GM23248 (cell line): ENCODE results near the gene TMEM9B. TPM values are rescaled to one million over a fixed set of nuclear protein-coding genes. Genes with fewer than 3 reads are reported as not detected.

Source experiments
- DNase-seq: peaks from one replicate; pipeline ENCODE4 v3.0.0-alpha.2; 2015
- H2AFZ ChIP-seq: fragments of 200-600 bp; sonication (generic); 2 replicates; pipeline ENCODE4 v1.6.1; 2016; ENCODE audit warnings: antibody characterized with exemption
- H3F3A ChIP-seq: fragments of 200-600 bp; sonication (generic); 2 replicates; pipeline ENCODE4 v1.6.1; 2016; ENCODE audit warnings: mild to moderate bottlenecking, antibody characterized with exemption, mixed run types; ENCODE audit not compliant: insufficient read depth
- H3K27ac ChIP-seq: fragments of 200-600 bp; sonication (generic); 2 replicates; pipeline ENCODE4 v1.5.1; 2016; ENCODE audit warnings: mild to moderate bottlenecking
- H3K27me3 ChIP-seq: fragments of 200-600 bp; sonication (generic); replicated peaks from 2 replicates; pipeline ENCODE4 v1.6.1; 2016; ENCODE audit warnings: mild to moderate bottlenecking; ENCODE audit not compliant: insufficient read depth
- H3K36me3 ChIP-seq: fragments of 200-600 bp; sonication (generic); 2 replicates; pipeline ENCODE4 v1.6.1; 2016; ENCODE audit warnings: low read depth, mild to moderate bottlenecking
- H3K4me1 ChIP-seq: fragments of 200-600 bp; sonication (generic); 2 replicates; pipeline ENCODE4 v1.6.1; 2016; ENCODE audit warnings: mild to moderate bottlenecking; ENCODE audit not compliant: insufficient read depth
- H3K4me2 ChIP-seq: fragments of 200-600 bp; sonication (generic); one replicate; pipeline ENCODE4 v1.6.1; 2016; ENCODE audit warnings: mild to moderate bottlenecking; ENCODE audit not compliant: unreplicated experiment
- H3K4me3 ChIP-seq: fragments of 200-600 bp; sonication (generic); 2 replicates; pipeline ENCODE4 v1.5.1; 2016; ENCODE audit warnings: mild to moderate bottlenecking
- H3K79me2 ChIP-seq: fragments of 200-600 bp; sonication (generic); 2 replicates; pipeline ENCODE4 v1.6.1; 2016; ENCODE audit warnings: mild to moderate bottlenecking; ENCODE audit not compliant: insufficient read depth
- H3K9ac ChIP-seq: fragments of 200-600 bp; sonication (generic); 2 replicates; pipeline ENCODE4 v1.6.1; 2016; ENCODE audit warnings: mild to moderate bottlenecking
- H3K9me2 ChIP-seq: fragments of 200-600 bp; sonication (generic); 2 replicates; pipeline ENCODE4 v1.6.1; 2016; ENCODE audit warnings: mixed run types, mild to moderate bottlenecking, moderate library complexity; ENCODE audit not compliant: insufficient read depth
- H3K9me3 ChIP-seq: fragments of 200-600 bp; sonication (generic); one replicate; pipeline ENCODE4 v1.6.1; 2017; ENCODE audit warnings: low read depth
- H4K20me1 ChIP-seq: fragments of 200-600 bp; sonication (generic); 2 replicates; pipeline ENCODE4 v1.6.0; 2016; ENCODE audit not compliant: insufficient read depth
- EZH2 ChIP-seq: fragments of 200-600 bp; sonication (generic); IDR thresholded peaks from 2 replicates; pipeline ENCODE4 v1.6.1; 2018; ENCODE audit warnings: antibody characterized with exemption, mild to moderate bottlenecking; ENCODE audit not compliant: insufficient read depth, poor library complexity, severe bottlenecking
- EZH2phosphoT487 ChIP-seq: fragments of 200-600 bp; sonication (generic); IDR thresholded peaks from 2 replicates; pipeline ENCODE4 v1.6.1; 2018; ENCODE audit warnings: antibody characterized with exemption, moderate library complexity, mild to moderate bottlenecking, low read depth; ENCODE audit not compliant: insufficient read depth
- WGBS, 2 experiments: methylation state at CpG; one replicate each; pipeline ENCODE4 v1.1.6; 2015 to 2017; ENCODE audit warnings: low lambda C conversion rate in 2 of 2, low coverage in 1 of 2; ENCODE audit errors: missing lambda C conversion rate in 2 of 2; 5-methylcytosine and 5-hydroxymethylcytosine counted together
- in situ Hi-C: fragments of 300-500 bp; cut with MboI; formaldehyde crosslinking; loops from 2 replicates; pipeline ENCODE4 v1.15.0; 2020
- polyA plus RNA-seq: library from polyadenylated mRNA; unstranded; fragments of >200 nt; fragmentation: Nextera tagmentation; extraction: Ambion mirVana; gene quantifications from 2 replicates; pipeline ENCODE4 v1.2.1, GENCODE V29; 2016
- total RNA-seq: library from RNA; depleted of rRNA; stranded (reverse); fragments of >200 nt; shearing (Covaris generic); gene quantifications from 2 replicates; pipeline ENCODE4 v1.2.3, GENCODE V29; 2014

Gene TMEM9B
- total and polyA plus RNA-seq, 2 experiments from 2014 or later = 83.4 to 99.6 TPM

DNA sequence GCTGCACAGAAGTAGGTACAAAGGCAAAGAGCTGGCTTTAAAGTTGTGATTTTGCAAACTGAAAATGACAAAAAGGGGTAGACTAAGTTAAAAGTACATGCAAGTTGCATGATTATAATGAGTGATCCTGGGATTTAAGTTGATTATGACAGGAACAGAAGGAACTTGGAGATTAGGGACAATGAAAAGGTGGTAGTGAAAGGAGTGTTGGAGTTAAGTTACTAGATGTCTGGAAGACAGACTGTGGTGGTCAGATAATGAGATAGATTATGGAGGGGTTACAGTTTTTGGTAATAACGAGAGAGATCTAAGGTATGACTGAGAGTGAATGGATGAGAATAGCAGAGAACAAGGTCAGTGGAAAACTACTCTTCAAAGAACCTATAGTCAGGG is 7.7 kb upstream of the TMEM9B start:
- Histone ChIP-seq H3K79me2 (no peaks in the 10 kb centered on the region), H3K27me3 (no peaks in the 10 kb centered on the region), H4K20me1 (no peaks in the 10 kb centered on the region), H3K9ac (no peak overlapping the region), H3K27ac (no peak overlapping the region), H3K4me3 (no peak overlapping the region), H3K4me1 (no peaks in the 10 kb centered on the region), H3K36me3 (no peaks in the 10 kb centered on the region), H3F3A (no peaks in the 10 kb centered on the region), H2AFZ (no peak overlapping the region), H3K4me2 (no peak overlapping the region), H3K9me2 (no peaks in the 10 kb centered on the region), H3K9me3 (no peaks in the 10 kb centered on the region)
- TF ChIP-seq EZH2phosphoT487 (no peak), EZH2 (no peak)
- 87 to 89% methylated on average over 1 of the region's 1 CpG for whole genome bisulfite sequencing, 2 experiments
- DNase-seq = no peak
- in situ Hi-C loops = loop anchor here (25.0 kb wide), 1 partner anchor 735 kb away; no protein-coding TSS in a partner anchor

DNA sequence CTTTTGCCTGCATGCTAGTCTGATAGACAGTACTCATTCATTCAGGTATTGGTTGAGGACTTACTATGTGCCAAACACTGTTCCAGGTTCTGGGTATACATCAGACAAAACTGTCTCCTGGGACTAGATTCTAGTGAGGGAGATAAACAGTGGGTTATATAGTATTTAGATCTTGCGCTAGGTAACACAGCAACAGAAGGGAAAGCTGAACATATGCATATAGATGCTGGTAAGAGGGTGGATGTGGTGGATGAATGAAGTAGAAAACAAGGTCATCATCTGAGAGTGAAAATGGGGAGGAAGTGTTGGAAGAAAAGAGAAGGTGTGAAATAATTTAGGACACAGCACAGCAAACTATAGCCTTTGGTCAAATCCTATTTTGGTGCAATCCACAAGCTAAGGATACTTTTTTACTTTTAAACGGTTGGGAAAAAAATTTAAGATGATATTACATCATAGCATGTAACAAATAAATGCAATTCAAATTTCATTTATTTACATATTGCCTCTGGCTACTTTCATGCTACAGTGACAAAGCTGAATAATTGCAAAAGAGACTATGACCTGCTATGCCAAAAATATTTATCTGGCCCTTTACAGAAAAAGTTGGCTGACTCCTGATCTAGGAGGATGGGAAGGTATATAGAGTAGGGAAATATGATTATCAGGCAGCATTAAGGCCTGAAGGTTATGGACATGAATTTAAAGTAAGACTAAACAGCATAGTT is 7.1 kb upstream of the TMEM9B start:
- in situ Hi-C loops = loop anchor here (25.0 kb wide), 1 partner anchor 734 kb away; no protein-coding TSS in a partner anchor
- no peak overlapping the region for H3K4me2 ChIP-seq
- no peaks in the 10 kb centered on the region for H3K4me1 ChIP-seq
- WGBS, 2 experiments = 71 to 75% methylated on average over 2 of the region's 2 CpGs
- DNase-seq = no peak
- no peak for TF ChIP-seq EZH2
- no peak for TF ChIP-seq EZH2phosphoT487
- no peaks in the 10 kb centered on the region for H3K27me3 ChIP-seq
- H3K9me3 ChIP-seq = no peaks in the 10 kb centered on the region
- H3K9ac ChIP-seq = no peak overlapping the region
- no peak overlapping the region for H3K4me3 ChIP-seq
- no peaks in the 10 kb centered on the region for H4K20me1 ChIP-seq
- H3K9me2 ChIP-seq = no peaks in the 10 kb centered on the region
- H3K36me3 ChIP-seq = no peaks in the 10 kb centered on the region
- H3K27ac ChIP-seq = no peak overlapping the region
- no peaks in the 10 kb centered on the region for H3F3A ChIP-seq
- H2AFZ ChIP-seq = no peak overlapping the region
- no peaks in the 10 kb centered on the region for H3K79me2 ChIP-seq

DNA sequence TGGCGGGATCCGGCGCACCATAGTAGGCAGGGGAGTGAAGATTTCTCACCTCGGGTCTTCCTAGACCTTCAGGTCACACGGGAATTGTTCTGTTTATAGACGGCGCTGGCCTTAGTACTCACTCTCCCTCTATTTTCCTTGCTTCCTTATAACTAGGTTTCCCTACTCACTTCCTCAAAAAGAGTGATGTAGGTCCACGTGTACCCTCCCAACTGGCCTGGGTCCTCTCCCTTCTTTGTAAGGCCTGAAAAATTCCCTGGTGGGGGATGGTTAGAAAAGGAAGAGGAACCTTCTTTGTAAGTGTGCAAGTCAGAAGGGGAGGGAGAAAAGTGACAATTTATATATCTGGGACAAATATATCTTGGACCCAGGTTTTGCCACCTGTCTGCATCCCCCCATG is 2.9 kb upstream of the TMEM9B start:
- Histone ChIP-seq H3K27ac (no peak overlapping the region), H3K9me3 (no peaks in the 10 kb centered on the region), H3K9ac (no peak overlapping the region), H3K9me2 (no peaks in the 10 kb centered on the region), H3K4me1 (peaks cover 12% of the 10 kb centered on the region), H3F3A (peaks cover 11% of the 10 kb centered on the region), H3K79me2 (peaks cover 20% of the 10 kb centered on the region), H2AFZ (no peak overlapping the region), H3K4me3 (no peak overlapping the region), H3K36me3 (no peaks in the 10 kb centered on the region), H3K27me3 (no peaks in the 10 kb centered on the region), H3K4me2 (no peak overlapping the region), H4K20me1 (no peaks in the 10 kb centered on the region)
- WGBS, 2 experiments = 91 to 98% methylated on average over 8 of the region's 8 CpGs
- in situ Hi-C loops = loop anchor here (25.0 kb wide), 1 partner anchor 730 kb away; no protein-coding TSS in a partner anchor
- DNase-seq = no peak
- TF ChIP-seq EZH2phosphoT487 (no peak), EZH2 (no peak)

DNA sequence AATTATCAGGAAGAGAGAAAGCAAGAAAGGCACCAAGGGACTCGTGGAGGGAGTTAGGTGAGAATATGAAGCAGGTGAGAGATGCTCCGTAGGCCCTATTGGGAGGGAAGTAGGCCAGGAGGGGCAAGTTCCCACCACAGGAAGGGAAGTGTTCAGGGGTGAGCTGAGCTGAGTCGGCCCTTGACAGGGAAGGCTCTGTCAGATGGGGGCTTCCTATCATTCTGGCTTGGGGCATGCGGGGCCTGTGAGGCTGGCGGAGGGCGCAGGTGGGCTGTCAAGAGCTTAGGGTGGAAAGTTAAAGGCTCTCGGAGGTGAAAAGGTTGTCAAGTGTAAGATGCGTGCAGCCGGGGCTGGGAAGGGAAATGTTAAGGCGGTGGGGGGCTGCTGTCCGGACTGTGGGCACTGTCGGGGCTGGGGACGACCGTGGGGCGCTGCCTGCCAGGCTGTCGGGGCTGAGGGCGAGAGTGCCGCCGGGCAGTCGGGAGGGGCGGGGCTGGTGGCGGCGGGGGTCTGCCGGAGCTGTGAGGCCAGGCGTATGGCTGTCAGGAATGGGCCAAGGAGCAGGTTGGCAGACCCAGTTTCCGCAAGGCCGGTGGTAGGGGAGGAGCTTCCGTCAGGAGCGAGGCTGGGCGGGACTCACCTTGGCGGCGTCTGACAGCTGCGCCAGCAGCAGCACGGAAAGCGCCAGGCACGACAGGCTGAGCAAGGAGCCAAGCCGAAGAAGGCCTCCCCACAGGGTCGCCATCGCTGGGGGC is 496 bp downstream of the TMEM9B start:
- Histone ChIP-seq H3K9me2 (no peaks in the 10 kb centered on the region), H3K36me3 (no peaks in the 10 kb centered on the region), H3K4me1 (peaks cover 16% of the 10 kb centered on the region), H3K4me2 (peak overlapping the region; percentile 91), H3K9ac (peak overlapping the region; percentile 90), H3K27me3 (no peaks in the 10 kb centered on the region), H3K9me3 (no peaks in the 10 kb centered on the region), H3K79me2 (peaks cover 52% of the 10 kb centered on the region), H3F3A (peaks cover 18% of the 10 kb centered on the region), H3K4me3 (peak overlapping the region; percentile 81), H2AFZ (peak overlapping the region; percentile 91), H4K20me1 (no peaks in the 10 kb centered on the region), H3K27ac (peak overlapping the region; percentile 83)
- no peak for TF ChIP-seq EZH2phosphoT487
- no peak for TF ChIP-seq EZH2
- peak; percentile 85 for DNase-seq
- in situ Hi-C loops = loop anchor here (25.0 kb wide), 1 partner anchor 726 kb away; no protein-coding TSS in a partner anchor
- 0 to 4% methylated on average over 17 to 28 of the region's 39 CpGs for WGBS, 2 experiments
